IPS DF 4.7 (cell line): ENCODE measurements around the gene LDLRAD4.

Experiments
- DNase-seq: peaks from one replicate; pipeline ENCODE4 v3.0.0-alpha.2; 2013; ENCODE audit warnings: low spot score; ENCODE audit errors: extremely low read depth

Gene LDLRAD4

DNA sequence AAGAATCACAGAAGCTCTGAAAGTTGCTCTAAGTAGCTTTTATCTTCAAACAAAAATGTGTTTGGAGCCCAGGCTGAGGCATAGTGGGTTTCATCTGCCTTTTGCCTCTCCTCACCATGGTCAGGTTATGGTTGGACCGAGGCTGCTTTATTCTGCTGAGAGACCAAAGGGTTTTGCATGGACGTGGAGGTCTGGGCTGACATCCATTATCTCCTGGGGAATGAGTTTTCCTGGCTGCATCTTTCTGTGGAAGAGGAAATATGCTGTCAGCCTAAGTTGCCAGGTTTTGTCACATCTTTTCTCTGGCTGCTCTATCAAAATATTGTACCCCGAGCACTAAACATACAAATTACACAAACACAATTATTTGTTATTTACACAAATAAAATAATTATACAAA lies 223.2 kb downstream of the LDLRAD4 start:
- DNase-seq: no peak

DNA sequence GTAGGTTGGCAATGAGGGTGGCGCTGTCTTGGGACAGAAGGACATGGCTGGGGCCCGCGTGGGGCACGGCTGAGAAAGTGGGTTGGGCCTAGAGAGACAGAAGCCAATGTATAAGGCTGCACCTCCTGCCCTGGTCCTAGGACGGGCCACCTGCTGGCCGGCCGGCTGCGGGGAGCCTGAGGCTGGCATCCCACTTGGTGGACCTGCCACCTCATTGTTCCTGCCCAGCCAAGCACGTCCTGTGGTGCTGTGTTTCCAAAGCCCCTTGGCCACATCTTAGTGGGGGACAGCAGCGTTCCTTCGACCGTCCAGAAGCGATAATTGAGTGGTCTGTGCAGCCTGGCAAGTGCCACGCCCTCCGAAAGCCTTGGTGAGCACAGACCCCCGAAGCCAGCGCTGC lies 223.9 kb downstream of the LDLRAD4 start:
- DNase-seq: no peak

DNA sequence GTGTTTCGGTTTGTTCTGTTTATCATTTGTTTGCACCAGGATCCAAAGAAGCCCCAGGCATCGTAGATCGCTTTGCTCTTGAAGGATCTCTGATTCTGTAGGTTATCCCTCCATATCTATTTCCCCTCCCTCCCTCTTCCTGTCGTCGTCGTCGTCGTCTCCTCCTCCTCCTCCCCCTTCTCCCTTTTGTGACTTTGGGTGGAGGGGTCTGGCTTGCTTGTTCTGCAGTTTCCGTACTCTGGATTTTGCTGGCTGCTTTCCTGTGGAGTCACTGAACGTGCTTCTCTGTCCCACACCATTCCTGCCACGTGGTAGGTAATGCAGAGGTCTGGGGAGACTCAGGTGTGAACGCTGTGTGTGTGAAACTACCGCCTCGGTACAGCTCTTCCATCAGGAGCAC lies 225.0 kb downstream of the LDLRAD4 start:
- no peak for DNase-seq

DNA sequence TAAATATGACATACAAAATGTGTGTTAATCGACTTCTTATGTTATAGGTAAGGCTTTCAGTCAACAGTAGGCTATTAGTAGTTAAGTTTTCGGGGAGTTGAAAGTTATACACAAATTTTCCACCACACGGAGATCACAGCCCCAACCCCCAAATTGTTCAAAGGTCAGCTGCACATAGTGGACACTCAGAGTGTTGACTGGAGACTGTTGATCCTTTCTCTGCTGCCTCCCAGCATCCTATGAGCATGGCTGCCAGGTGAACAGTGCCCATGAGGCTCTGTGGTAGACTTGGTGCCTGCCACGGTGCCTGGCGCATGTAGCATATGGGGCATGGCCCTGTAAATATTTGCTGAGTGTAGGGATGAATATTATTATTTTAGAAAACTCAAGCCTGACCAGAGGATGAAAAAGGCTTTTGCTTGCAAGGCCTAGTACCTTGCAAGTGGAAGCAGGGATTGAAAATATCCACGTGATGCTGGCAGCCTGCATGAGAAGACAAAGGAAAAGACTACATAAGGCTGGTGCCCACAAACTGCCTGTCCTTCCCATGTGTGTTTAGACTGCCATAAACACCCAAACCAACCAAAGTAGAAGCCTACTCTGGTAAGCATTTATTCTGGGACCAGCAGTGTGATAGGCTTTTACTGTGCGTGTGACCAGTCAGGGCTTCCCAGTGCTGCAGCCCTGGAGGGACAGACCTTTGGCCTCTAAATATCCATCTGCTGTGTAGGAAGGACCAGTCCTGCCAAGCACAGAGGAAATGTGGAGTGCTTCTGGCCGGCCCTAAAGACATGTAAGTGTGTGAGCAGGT lies 226.1 kb downstream of the LDLRAD4 start:
- DNase-seq: no peak

DNA sequence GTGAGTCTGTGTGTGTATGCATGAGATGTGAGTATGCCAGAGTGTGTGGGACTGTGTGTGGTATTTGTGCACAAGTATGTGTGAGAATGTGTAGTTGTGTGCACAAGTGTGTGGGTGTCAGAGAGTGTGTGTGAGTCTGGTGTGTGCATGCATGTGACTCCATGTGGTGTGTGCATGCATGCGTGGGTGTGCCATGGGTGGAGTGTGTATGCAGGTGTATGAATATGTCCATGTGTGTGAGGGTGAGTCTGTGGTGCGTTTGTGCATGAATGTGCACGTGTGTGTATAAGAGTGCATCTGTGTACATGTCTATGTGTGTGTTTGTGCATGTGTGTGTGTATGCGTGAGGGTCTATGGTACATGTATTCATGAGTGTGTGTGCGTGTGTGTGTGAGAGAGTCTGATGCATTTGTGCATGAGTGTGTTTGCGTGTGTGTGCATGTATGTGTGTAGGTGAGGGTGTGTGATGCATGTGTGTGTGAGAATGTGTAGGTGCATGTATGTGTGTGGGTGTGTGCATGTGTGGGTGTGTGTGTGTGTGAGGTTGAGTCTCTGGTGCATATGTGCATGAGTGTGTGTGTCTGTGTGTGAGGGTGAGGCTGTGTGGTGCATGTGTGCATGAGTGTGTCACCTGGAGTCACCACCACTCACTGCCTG lies 226.8 kb downstream of the LDLRAD4 start:
- no peak for DNase-seq

DNA sequence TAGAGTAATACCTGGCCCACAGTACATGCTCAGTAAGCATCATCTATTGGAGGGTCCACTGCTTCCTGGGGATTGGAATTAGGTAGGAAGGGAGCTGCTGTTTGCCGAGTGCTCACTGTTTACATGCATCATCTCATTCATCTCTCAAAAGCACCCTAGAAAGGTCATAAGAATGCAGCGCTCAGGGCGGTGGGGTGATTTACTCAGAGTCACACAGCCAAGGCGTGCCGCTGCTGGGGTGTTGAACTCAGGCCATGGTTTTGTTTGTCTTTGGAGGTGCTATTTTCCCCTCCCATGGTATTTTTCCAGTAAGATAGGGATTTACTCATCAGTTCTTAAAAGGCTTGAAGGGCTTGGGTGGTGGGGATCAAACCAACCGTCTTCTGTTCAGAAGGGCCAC lies 227.5 kb downstream of the LDLRAD4 start:
- no peak for DNase-seq

DNA sequence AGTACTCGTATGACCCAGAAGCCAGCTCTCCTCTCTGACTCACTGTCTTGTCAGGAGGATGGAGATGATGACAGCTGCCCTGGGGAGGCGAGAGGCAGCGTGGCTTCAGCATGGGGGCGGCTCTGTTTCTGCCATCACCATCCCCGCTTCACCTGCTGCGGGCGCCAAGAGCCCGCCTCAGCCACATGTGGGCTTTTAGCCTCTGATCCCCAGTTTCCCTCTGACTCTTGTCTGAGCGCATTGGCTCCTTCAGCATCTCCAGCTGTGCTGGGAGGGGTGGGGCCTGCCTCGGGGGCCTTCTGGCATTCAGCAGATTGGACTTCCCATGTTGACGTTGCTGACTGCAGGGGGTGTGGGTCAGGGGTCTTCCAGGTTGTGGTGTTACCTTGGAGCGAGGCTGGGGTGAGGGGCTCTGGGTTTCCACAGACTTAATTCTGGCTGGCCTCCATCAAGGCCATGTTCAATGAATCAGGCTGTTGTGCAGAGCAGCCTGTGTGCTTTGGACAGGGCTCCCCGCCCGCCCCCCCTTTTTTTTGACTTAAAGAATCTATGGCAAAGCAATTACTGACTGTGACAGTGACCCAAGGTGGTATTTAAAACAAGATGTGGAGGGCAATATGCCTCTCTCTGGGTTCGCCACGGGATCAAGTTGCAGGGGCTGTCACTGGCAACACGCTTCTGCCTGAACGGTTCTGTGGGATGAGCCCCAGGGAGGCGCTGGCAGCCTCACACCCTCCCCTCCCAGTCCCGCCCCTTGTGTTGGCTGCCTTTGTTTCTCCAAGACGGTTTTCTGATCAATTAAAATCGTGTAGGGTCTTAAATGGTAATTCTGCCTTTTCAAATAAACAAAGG lies 228.3 kb downstream of the LDLRAD4 start:
- DNase-seq: no peak

DNA sequence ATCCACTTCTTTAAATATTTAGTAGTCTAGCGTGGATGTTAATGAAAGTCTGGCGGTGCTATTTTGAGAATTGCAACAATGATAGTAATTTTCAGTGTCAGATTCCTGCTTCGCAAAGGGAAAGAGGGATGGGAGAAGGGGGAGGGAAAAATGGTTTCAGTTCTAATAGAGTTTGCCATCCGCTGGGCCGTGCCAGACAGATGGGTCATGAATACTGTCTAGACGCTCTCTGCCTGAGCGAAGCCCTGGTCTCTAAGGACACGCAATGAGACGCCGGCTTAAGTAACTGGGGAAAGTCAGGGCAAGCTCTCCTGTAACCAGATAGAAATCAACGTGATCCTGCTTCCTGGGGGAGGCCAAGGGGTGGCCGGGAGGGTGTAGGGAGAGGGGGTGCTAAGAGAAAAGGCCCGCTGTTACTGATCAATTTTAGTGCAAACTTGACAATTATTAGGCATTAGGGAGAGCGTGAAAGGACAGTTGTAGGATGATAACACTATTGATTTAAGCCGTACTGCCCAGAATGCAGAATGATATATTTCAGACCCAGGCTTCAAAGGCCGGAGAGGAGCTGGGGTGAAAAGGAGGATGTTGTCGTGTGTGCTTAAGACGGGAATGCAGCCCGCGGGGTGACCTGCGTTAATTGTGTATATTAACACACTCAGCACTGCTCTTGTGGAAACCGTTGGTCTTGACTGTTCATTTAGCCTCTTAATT lies 229.2 kb downstream of the LDLRAD4 start:
- no peak for DNase-seq

DNA sequence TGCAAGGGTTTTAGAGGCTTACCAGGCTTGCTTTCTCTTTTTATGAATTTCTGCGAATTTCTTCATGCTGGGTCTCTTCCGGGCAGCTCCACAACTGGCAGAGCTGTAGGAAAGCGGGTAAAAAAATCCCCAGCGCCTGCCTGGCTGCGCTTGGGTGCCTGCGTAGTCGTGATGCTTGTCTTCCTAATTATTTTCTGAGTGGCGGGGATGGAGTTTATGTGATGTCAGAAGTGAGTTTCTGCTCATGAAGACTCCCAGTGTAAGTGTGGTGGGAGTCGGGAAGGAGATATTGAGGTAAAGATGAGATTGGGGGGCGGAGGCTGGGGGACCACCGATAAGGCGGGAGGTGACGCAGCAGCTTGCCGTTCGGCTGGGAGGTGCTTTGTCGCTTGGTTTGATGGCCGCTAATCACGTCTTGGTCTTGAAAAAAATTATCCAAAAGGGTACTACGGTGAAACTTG lies 229.8 kb downstream of the LDLRAD4 start:
- DNase-seq: no peak

DNA sequence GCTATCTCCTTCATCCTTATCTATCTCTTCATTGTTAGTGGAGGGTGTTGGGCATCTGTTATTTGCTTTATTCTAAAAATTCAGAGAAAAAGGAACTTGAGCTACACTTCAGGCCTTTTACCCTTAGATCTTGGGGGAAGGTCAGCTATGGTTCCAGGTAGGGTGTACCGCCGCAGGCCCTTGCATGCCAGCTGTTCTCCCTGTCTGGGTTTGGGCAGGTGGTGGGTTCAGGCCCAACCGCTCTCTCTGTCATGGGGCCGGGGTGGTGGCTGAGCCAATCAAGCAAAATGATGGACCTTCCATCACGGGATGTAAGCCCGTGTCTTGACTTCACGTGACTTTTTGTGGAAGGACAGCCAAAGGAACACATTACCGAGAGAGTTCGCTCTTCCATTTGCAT lies 231.1 kb downstream of the LDLRAD4 start:
- no peak for DNase-seq

DNA sequence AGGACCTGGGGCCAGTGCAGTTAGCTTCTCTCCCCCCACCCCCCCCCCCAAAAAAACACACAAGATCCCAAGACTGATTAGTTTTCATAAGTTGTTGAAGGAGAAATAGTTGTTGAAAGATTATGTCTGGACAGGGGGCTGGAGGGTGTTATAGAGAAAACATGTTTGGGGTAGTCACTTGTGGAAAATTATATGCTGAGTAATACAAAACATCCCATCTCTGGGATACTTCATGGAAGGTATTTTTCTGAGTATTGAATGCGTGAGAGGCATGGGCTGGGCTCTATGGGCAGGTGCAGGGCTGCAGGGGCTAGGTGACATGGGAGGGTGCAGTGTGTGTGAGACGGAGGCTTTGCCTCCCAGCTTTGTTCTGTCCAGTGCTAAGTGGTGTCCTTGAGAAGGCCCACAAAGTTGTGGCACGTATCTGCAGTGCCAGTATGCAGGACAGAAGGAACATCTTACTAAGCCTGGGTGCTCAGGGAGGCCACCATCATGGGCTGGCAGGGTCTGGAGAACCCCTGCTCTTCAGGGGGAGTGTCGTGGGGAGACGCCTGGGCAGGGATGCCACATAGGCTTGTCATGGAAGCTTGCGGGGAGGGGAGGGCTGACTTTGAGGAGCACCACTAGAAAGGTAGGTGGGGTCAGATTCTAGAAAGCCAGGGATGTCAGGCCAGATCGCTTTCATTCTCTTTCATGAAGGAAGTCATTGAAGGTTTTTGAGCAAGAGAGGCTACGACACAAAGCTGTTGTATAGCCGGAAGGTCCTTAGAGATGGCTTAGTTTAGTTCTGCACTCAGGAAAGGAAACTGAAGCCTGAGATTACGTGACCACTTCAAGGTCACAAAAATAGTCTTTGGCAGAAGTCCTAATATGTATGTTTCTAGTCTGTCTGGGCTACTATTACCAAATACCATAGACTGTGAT lies 232.0 kb downstream of the LDLRAD4 start:
- DNase-seq: no peak

DNA sequence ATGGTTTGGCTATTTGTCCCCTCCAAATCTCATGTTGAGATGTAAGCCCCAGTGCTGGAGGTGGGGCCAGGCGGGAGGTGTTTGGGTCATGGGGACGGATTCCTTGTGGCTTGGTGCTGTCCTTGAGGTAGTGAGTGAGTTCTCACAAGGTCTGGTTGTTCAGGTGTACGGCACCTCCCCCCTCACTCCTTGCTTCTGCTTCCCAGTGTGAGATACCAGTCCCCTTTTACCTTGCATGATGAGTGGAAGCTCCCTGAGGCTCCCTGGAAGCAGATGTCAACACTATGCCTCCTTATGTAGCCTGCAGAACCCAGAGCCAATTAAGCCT lies 232.6 kb downstream of the LDLRAD4 start:
- DNase-seq: no peak

DNA sequence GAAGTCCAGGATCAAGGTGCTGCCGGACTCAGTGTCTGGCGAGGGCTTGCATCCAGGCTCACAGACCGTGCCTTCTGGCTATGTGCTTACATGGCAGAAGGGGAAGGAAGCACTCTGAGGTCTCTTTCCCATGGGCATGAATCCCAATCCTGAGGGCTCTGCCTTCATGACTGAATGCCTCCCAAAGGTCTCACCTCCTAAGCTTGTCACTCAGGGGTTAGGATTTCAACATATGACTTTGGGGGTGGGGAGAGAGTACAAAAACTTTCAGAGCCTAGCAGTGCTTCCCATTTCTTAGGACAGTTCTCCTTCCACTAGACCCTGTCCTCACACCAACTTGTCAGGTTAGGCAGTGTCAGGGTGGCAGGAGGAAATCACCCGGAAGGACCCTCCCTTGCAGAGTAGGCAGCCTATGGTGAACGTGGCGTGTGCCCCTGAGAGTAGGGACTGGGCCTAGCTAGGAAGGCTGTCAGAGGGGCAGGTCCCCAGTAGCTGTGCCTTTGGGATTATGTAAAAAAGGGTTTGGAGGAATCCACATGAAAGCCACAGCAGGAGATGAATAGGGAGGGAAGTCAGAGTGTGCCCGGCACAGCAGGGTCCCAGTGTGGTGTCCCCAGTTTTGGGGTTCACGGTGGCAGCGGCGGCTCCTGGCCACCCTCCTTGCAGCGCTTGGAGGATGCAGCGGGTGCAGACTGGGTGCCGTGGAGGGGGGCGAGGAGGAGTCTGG lies 233.3 kb downstream of the LDLRAD4 start:
- DNase-seq: no peak

DNA sequence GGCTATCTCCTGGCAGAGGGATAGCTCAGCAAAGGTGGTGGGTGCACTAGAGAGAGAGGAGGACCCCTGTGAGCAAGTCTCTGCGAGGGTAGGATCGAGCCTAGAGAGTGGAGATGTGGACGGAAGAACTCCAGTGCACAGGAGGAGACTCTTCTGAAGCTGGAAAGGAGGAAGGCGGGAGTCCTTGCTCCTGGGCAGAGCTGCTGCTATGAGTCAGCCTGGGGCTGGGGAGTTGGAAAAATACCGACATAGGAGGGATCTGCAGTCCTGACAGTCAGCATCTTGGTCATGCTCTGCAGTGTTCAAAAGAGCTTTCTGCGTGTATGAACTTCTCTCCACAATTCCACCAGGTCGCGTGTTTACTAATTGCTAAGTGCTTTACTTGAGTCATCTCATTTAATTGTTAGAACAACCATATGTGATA lies 233.8 kb downstream of the LDLRAD4 start:
- no peak for DNase-seq

DNA sequence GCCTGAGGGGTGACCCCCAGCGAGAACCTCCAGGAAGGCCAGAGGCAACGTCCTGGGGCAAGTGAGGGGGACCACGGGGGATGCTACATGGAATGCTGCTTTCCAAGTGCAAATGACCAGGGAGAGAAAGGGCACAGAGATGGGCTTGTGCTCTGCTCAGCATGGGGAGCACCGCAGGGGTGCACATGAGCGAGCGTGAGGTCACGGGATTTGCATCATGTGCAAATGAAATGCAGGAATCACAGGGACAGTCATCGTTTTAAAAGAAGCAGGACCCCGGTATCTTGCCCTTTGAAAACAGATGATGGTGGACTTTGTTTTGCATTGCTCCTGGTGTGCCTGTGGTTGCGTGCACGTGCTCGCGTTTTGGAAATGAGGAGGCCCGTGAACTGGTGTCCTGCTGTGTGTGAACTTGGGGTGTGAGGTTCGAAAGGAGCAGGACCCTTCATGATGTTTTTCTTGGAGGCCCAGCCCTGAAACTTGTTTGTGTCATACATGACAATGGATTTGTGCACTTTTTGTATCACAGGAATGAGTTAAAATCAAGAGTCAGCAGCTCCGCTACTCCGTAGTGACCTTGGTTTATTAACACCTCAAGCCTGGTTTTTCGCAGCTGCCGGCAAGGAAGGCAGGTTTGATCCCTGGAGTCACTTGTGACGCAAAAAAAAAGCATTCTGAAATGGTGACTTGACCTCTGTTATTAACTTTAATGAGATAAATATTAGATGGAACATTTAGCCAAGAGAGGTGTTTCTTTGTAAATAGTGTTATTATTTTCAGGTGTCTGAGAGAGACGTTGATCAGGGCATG lies 234.5 kb downstream of the LDLRAD4 start:
- no peak for DNase-seq

DNA sequence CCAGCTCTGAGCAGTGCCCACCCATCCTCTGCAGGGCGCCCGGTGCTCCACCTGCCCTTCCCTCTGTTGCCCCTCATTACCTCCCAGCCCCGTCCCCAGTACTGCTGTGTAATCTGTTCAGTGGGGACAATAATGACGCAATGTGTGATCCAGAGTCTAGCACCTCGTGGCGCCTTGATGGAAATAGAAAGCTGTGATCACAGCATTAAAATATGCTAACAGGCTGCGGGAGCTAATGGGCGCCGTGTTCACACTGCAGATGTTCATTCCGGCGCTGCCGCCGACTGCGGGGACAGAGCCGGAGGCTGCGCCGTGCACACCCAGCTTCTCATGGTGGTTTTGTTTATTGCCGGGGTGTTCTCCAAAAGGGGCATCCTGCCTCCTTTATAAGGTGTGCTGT lies 235.2 kb downstream of the LDLRAD4 start:
- DNase-seq: no peak

DNA sequence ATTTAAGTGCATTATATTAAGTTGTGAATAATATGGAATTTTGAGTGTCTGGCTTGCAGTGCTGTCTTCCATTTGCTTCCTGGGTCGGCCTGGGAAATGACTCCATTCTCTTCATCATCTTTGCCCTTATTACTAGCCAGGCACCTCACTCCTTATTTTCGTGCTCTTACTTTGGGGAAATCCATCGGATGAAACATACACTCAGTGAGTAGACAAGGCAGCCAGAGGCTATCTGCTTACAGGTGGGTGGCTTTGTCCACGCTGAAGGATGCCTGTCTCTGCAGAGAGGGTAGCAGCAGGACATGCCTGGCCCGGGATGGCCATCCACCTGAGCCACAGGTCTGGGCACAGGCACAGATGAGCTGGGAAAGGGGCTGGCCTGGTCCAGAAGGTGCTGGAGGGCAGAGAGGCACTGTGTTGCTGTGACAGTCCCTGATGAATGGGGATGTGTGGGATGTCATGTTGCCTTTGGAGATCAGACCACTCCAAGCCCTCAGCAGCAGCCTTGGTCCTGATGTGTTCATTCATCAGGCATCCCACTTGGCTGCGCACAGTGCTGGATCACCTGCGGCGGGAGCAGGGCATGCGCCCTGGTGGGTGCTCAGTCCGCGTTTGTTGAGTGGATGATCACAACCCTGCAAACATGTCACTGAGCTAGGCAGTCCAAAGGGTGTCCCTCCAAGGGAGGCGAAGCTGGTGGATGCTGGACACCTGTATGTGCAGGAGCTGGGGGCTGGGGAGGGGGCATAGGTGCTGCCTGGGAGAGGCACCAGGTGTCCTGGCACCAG lies 236.0 kb downstream of the LDLRAD4 start:
- DNase-seq: no peak

DNA sequence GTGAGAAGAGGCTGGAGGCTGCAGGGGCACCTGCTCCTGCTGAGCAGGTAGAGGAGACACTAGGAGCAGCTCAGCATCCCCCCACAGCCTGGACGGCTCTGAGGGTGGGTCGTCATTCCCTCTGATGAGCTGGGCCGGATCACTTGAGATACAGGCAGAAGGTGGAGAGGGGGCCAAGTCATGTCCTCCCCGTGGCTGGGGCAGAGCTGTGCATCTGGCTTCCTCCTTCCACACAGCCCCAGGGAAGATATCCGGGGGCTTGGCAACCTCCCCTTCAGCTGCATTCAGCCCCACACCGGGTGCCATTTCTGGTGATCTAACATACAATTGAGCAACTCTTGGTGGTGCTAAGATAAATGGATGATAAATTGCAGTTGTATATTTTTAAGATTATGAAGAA lies 236.9 kb downstream of the LDLRAD4 start:
- DNase-seq: no peak
